Fibroblast of lung (primary cell): ENCODE data around the gene HMGB2.

Experiments
- CTCF ChIP-seq, 2 donors: IDR thresholded peaks in 1 of 2; conservative IDR thresholded peaks in 1 of 2; 1 replicate in 1 of 2; 2 replicates in 1 of 2; pipeline ENCODE4 v1.5.1; 2011 to 2012; ENCODE audit warnings: low read length in 2 of 2, control low read depth in 1 of 2, inconsistent platforms in 1 of 2, low read depth in 1 of 2, mild to moderate bottlenecking in 1 of 2
- EZH2 ChIP-seq: IDR thresholded peaks from 2 replicates; pipeline ENCODE4 v1.5.1; 2012; ENCODE audit warnings: low read length, control low read depth, mild to moderate bottlenecking; ENCODE audit errors: missing control alignments

- TF ChIP-seq CTCF (conservative IDR thresholded peaks at IDR 0.05 in 1 of 2, IDR thresholded peaks at IDR 0.05 in 1 of 2; ENCODE audit: low read depth in 1 of 2, low read length in 2 of 2) (no peak), EZH2 (no peak)
Observed at GRCh38 chr4:173319696-173320095, 14.5 kb downstream of the HMGB2 start.
